GM23338 (cell line): ENCODE measurements around the gene EARS2. TPM values are rescaled to one million over a fixed set of nuclear protein-coding genes. Genes with fewer than 3 reads are reported as not detected.

Experiments
- ATAC-seq: fragments of 200-7000 bp; cut with Tn5 transposase; 3 replicates; pipeline ENCODE4 v1.9.1; 2020
- DNase-seq: peaks from one replicate; pipeline ENCODE4 v3.0.0-alpha.2; 2015; ENCODE audit warnings: low spot score
- H2AFZ ChIP-seq: fragments of 200-600 bp; sonication (generic); 2 replicates; pipeline ENCODE4 v1.8.0; 2016; ENCODE audit warnings: antibody characterized with exemption, mild to moderate bottlenecking, moderate library complexity
- H3F3A ChIP-seq: fragments of 200-600 bp; sonication (generic); replicated peaks from 2 replicates; pipeline ENCODE4 v1.8.0; 2017; ENCODE audit warnings: antibody characterized with exemption, mixed run types, low read depth
- H3K27ac ChIP-seq: fragments of 200-600 bp; sonication (generic); 2 replicates; pipeline ENCODE4 v1.6.1; 2016; ENCODE audit warnings: low read depth
- H3K27me3 ChIP-seq: fragments of 200-600 bp; sonication (generic); 2 replicates; pipeline ENCODE4 v1.8.0; 2016; ENCODE audit warnings: mild to moderate bottlenecking, mixed run types, moderate library complexity; ENCODE audit not compliant: insufficient read depth
- H3K36me3 ChIP-seq: fragments of 200-600 bp; sonication (generic); 2 replicates; pipeline ENCODE4 v1.8.0; 2016; ENCODE audit warnings: mild to moderate bottlenecking; ENCODE audit not compliant: insufficient read depth
- H3K4me1 ChIP-seq: fragments of 200-600 bp; sonication (generic); 2 replicates; pipeline ENCODE4 v1.8.0; 2016; ENCODE audit warnings: mild to moderate bottlenecking, moderate library complexity; ENCODE audit not compliant: insufficient read depth
- H3K4me2 ChIP-seq: fragments of 200-600 bp; sonication (generic); 2 replicates; pipeline ENCODE4 v1.7.1; 2017; ENCODE audit warnings: mixed run types
- H3K4me3 ChIP-seq: fragments of 200-600 bp; sonication (generic); 2 replicates; pipeline ENCODE4 v1.6.1; 2016; ENCODE audit warnings: mixed run types
- H3K79me2 ChIP-seq: fragments of 200-600 bp; sonication (generic); replicated peaks from 2 replicates; pipeline ENCODE4 v1.8.0; 2017; ENCODE audit warnings: mild to moderate bottlenecking; ENCODE audit not compliant: insufficient read depth
- H3K9me2 ChIP-seq: fragments of 200-600 bp; sonication (generic); 2 replicates; pipeline ENCODE4 v1.8.0; 2017; ENCODE audit not compliant: insufficient read depth
- H4K20me1 ChIP-seq: fragments of 200-600 bp; sonication (generic); replicated peaks from 2 replicates; pipeline ENCODE4 v1.8.0; 2017; ENCODE audit warnings: mild to moderate bottlenecking; ENCODE audit not compliant: insufficient read depth
- H3K27ac Mint-ChIP-seq: 2 replicates; pipeline ENCODE4 v1.8.0; 2020; ENCODE audit warnings: inconsistent platforms, mild to moderate bottlenecking, moderate library complexity, mixed read lengths
- H3K27me3 Mint-ChIP-seq: 3 replicates; pipeline ENCODE4 v1.8.0; 2022; ENCODE audit warnings: low read depth, mild to moderate bottlenecking, moderate library complexity, mixed read lengths, inconsistent platforms; ENCODE audit not compliant: insufficient read depth, poor library complexity
- H3K36me3 Mint-ChIP-seq: 3 replicates; pipeline ENCODE4 v1.8.0; 2021; ENCODE audit warnings: low read depth, mild to moderate bottlenecking, inconsistent platforms, moderate library complexity, mixed read lengths
- H3K4me1 Mint-ChIP-seq: 3 replicates; pipeline ENCODE4 v1.8.0; 2020; ENCODE audit warnings: mild to moderate bottlenecking, inconsistent platforms, mixed read lengths
- H3K4me3 Mint-ChIP-seq: 3 replicates; pipeline ENCODE4 v1.8.0; 2021; ENCODE audit warnings: moderate library complexity, mild to moderate bottlenecking, inconsistent platforms, mixed read lengths
- H3K9me3 Mint-ChIP-seq: 3 replicates; pipeline ENCODE4 v1.8.0; 2020; ENCODE audit warnings: moderate library complexity, mild to moderate bottlenecking, inconsistent platforms, mixed read lengths
- ETS1 ChIP-seq: IDR thresholded peaks from 2 replicates; pipeline ENCODE4 v1.6.1; 2016; ENCODE audit warnings: antibody characterized with exemption
- EZH2 ChIP-seq: fragments of 200-600 bp; sonication (generic); IDR thresholded peaks from one replicate; pipeline ENCODE4 v1.8.0; 2017; ENCODE audit warnings: antibody characterized with exemption, mild to moderate bottlenecking, low read depth; ENCODE audit not compliant: unreplicated experiment
- EZH2phosphoT487 ChIP-seq: fragments of 200-600 bp; sonication (generic); IDR thresholded peaks from one replicate; pipeline ENCODE4 v1.8.1; 2018; ENCODE audit warnings: antibody characterized with exemption; ENCODE audit not compliant: unreplicated experiment
- JUNB ChIP-seq: IDR thresholded peaks from one replicate; pipeline ENCODE4 v1.6.1; 2016; ENCODE audit warnings: antibody characterized with exemption; ENCODE audit not compliant: unreplicated experiment
- NANOG ChIP-seq: IDR thresholded peaks from 2 replicates; pipeline ENCODE4 v1.6.1; 2016; ENCODE audit warnings: antibody characterized with exemption, borderline replicate concordance
- STAT1 ChIP-seq: IDR thresholded peaks from one replicate; pipeline ENCODE4 v1.6.1; 2016; ENCODE audit warnings: antibody characterized with exemption; ENCODE audit not compliant: unreplicated experiment
- ZNF331 ChIP-seq: fragments of 250-450 bp; sonication (Bioruptor Pico); IDR thresholded peaks from 2 replicates; pipeline ENCODE4 v1.5.0; 2020; ENCODE audit warnings: low read depth, mild to moderate bottlenecking, moderate library complexity
- ZNF462 ChIP-seq: fragments of 250-450 bp; sonication (Bioruptor Pico); IDR thresholded peaks from 2 replicates; pipeline ENCODE4 v1.5.0; 2020; ENCODE audit warnings: mild to moderate bottlenecking, moderate library complexity
- polyA plus RNA-seq: library from polyadenylated mRNA; unstranded; fragments of >200 nt; fragmentation: Nextera tagmentation; extraction: Ambion mirVana; gene quantifications from 2 replicates; pipeline ENCODE4 v1.2.1, GENCODE V29; 2016
- total RNA-seq: library from RNA; depleted of rRNA; stranded (reverse); fragments of >200 nt; shearing (Covaris generic); gene quantifications from 2 replicates; pipeline ENCODE4 v1.2.3, GENCODE V29; 2014
- TF ChIP-seq, protein P1 (sequence below), 2 experiments: fragments of 200-600 bp in 1 of 2; sonication (generic) in 1 of 2; conservative IDR thresholded peaks; 2 replicates each; pipeline versions ENCODE4 v1.5.1 to v1.6.1; 2016 to 2017; ENCODE audit warnings: antibody characterized with exemption in 2 of 2, low read depth in 2 of 2, mild to moderate bottlenecking in 2 of 2, moderate library complexity in 1 of 2

Gene EARS2
- total and polyA plus RNA-seq, 2 experiments from 2014 or later = 22.6 to 89.1 TPM

DNA sequence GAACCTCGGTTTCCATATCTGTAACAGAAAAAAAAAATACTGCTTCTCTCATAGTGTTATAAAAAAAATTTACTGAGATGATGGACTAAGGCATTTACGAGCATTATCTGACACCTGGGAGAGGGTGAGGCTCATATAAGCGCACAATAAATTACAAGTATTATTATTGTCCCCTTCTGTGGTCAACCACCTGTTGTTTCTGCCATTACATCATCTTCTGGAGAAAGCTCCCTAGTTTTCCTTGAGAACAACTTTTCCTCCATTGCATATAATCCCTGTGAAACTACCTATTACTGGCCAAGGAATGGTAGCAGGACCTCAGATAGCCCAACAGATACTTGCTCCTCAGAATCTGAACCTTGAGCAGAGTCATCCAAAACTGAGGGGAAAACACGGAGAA, 35.2 kb downstream of the EARS2 start:
- no peaks in the 10 kb centered on the region for H3K27me3 Mint-ChIP-seq
- peaks cover 61% of the 10 kb centered on the region for H3K36me3 Mint-ChIP-seq
- no peaks in the 10 kb centered on the region for H3F3A ChIP-seq
- no peak for DNase-seq
- H3K36me3 ChIP-seq = peaks cover 22% of the 10 kb centered on the region
- no peaks in the 10 kb centered on the region for H3K9me2 ChIP-seq
- H3K4me2 ChIP-seq = no peak overlapping the region
- no peak for ATAC-seq
- no peak overlapping the region for H3K4me3 Mint-ChIP-seq
- H3K27me3 ChIP-seq = no peaks in the 10 kb centered on the region
- H3K27ac Mint-ChIP-seq = no peak overlapping the region
- H3K79me2 ChIP-seq = no peaks in the 10 kb centered on the region
- no peaks in the 10 kb centered on the region for H3K4me1 ChIP-seq
- no peaks in the 10 kb centered on the region for H3K4me1 Mint-ChIP-seq
- H3K9me3 Mint-ChIP-seq = no peaks in the 10 kb centered on the region
- H2AFZ ChIP-seq = no peak overlapping the region
- TF ChIP-seq ZNF331 (CRISPR knock-in tag) (no peak), ZNF462 (CRISPR knock-in tag) (no peak), JUNB (no peak), NANOG (no peak), ETS1 (no peak), EZH2 (no peak), EZH2phosphoT487 (no peak), STAT1 (no peak)
- TF ChIP-seq, protein P1, sequence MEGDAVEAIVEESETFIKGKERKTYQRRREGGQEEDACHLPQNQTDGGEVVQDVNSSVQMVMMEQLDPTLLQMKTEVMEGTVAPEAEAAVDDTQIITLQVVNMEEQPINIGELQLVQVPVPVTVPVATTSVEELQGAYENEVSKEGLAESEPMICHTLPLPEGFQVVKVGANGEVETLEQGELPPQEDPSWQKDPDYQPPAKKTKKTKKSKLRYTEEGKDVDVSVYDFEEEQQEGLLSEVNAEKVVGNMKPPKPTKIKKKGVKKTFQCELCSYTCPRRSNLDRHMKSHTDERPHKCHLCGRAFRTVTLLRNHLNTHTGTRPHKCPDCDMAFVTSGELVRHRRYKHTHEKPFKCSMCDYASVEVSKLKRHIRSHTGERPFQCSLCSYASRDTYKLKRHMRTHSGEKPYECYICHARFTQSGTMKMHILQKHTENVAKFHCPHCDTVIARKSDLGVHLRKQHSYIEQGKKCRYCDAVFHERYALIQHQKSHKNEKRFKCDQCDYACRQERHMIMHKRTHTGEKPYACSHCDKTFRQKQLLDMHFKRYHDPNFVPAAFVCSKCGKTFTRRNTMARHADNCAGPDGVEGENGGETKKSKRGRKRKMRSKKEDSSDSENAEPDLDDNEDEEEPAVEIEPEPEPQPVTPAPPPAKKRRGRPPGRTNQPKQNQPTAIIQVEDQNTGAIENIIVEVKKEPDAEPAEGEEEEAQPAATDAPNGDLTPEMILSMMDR (conservative IDR thresholded peaks at IDR 0.05; ENCODE audit: low read depth in 2 of 2) = no peak
- H4K20me1 ChIP-seq = no peaks in the 10 kb centered on the region; the same call in none of the 2 replicates
- no peak overlapping the region for H3K4me3 ChIP-seq
- H3K27ac ChIP-seq = no peak overlapping the region
